Measurements from ENCODE around the gene IL19.

IL19 gene

GRCh38 chr1:206772243-206772937 is 1.8 kb downstream of the IL19 start, which contains the start of gene IL10:
TSS of gene IL10 (minus strand) at chr1:206772494. CDS start at chr1:206772435, 59 bp downstream.
- TF ChIP-seq ESRRG (CRISPR knock-in tag; IDR thresholded peaks at IDR 0.05) (no peak), CSDC2 (CRISPR knock-in tag; IDR thresholded peaks at IDR 0.05) (no peak), CREB5 (CRISPR knock-in tag; IDR thresholded peaks at IDR 0.05; ENCODE audit: low read depth) (no peak), TOX (CRISPR knock-in tag; IDR thresholded peaks at IDR 0.05; ENCODE audit: borderline replicate concordance) (no peak), CSRNP3 (CRISPR knock-in tag; IDR thresholded peaks at IDR 0.05) (no peak), PATZ1 (CRISPR knock-in tag; IDR thresholded peaks at IDR 0.05; ENCODE audit: borderline replicate concordance) (no peak), PPARA (CRISPR knock-in tag; IDR thresholded peaks at IDR 0.05; ENCODE audit: borderline replicate concordance) (no peak), POU6F1 (CRISPR knock-in tag; IDR thresholded peaks at IDR 0.05; ENCODE audit: borderline replicate concordance, low read depth) (no peak), ISL1 (CRISPR knock-in tag; IDR thresholded peaks at IDR 0.05) (no peak), ZFP30 (CRISPR knock-in tag; IDR thresholded peaks at IDR 0.05) (no peak), ZNF8 (CRISPR knock-in tag; IDR thresholded peaks at IDR 0.05) (no peak), SNAI2 (CRISPR knock-in tag; IDR thresholded peaks at IDR 0.05) (no peak), ZC3H10 (CRISPR knock-in tag; IDR thresholded peaks at IDR 0.05) (no peak), ZFP3 (CRISPR knock-in tag; IDR thresholded peaks at IDR 0.05) (no peak), BACH2 (CRISPR knock-in tag; IDR thresholded peaks at IDR 0.05; ENCODE audit: borderline replicate concordance) (no peak), GLIS3 (CRISPR knock-in tag; IDR thresholded peaks at IDR 0.05) (no peak), ZNF70 (CRISPR knock-in tag; IDR thresholded peaks at IDR 0.05) (no peak), ARNTL (CRISPR knock-in tag; IDR thresholded peaks at IDR 0.05; ENCODE audit: borderline replicate concordance, low read depth) (no peak)
- TF ChIP-seq, protein P1, sequence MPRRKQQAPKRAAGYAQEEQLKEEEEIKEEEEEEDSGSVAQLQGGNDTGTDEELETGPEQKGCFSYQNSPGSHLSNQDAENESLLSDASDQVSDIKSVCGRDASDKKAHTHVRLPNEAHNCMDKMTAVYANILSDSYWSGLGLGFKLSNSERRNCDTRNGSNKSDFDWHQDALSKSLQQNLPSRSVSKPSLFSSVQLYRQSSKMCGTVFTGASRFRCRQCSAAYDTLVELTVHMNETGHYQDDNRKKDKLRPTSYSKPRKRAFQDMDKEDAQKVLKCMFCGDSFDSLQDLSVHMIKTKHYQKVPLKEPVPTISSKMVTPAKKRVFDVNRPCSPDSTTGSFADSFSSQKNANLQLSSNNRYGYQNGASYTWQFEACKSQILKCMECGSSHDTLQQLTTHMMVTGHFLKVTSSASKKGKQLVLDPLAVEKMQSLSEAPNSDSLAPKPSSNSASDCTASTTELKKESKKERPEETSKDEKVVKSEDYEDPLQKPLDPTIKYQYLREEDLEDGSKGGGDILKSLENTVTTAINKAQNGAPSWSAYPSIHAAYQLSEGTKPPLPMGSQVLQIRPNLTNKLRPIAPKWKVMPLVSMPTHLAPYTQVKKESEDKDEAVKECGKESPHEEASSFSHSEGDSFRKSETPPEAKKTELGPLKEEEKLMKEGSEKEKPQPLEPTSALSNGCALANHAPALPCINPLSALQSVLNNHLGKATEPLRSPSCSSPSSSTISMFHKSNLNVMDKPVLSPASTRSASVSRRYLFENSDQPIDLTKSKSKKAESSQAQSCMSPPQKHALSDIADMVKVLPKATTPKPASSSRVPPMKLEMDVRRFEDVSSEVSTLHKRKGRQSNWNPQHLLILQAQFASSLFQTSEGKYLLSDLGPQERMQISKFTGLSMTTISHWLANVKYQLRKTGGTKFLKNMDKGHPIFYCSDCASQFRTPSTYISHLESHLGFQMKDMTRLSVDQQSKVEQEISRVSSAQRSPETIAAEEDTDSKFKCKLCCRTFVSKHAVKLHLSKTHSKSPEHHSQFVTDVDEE (CRISPR knock-in tag; IDR thresholded peaks at IDR 0.05), result no peak
- no peak for ATAC-seq

DNA sequence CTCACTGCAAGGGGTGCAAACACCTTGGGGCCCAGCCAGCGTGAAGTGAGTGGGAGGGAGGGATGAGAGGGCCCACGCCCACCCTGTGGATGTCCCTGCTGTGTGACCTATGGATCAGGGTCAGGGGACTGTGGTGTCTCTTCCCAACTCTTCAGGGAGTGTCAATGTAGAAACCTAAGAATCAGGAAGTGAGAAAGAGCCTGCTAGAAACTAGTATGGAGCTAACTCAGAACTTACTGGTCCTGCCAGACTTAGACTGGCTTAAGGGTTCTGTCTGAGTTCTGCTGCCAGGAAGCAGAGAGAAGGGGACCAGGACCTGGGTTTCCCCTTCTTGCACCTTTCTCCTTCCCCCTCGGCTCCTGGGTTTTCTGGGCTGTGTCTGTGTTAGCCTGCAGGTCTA is 3.5 kb downstream of the IL19 start:
- no peak for TF ChIP-seq PATZ1 (CRISPR knock-in tag; IDR thresholded peaks at IDR 0.05; ENCODE audit: borderline replicate concordance)
- TF ChIP-seq TOX (CRISPR knock-in tag; IDR thresholded peaks at IDR 0.05; ENCODE audit: borderline replicate concordance), result no peak
- no peak for TF ChIP-seq BACH2 (CRISPR knock-in tag; IDR thresholded peaks at IDR 0.05; ENCODE audit: borderline replicate concordance)
- no peak for TF ChIP-seq ESRRG (CRISPR knock-in tag; IDR thresholded peaks at IDR 0.05)
- no peak for TF ChIP-seq POU6F1 (CRISPR knock-in tag; IDR thresholded peaks at IDR 0.05; ENCODE audit: borderline replicate concordance, low read depth)
- no peak for TF ChIP-seq ZC3H10 (CRISPR knock-in tag; IDR thresholded peaks at IDR 0.05)
- no peak for TF ChIP-seq SNAI2 (CRISPR knock-in tag; IDR thresholded peaks at IDR 0.05)
- no peak for TF ChIP-seq ARNTL (CRISPR knock-in tag; IDR thresholded peaks at IDR 0.05; ENCODE audit: borderline replicate concordance, low read depth)
- TF ChIP-seq CSDC2 (CRISPR knock-in tag; IDR thresholded peaks at IDR 0.05), result no peak
- no peak for TF ChIP-seq ZFP30 (CRISPR knock-in tag; IDR thresholded peaks at IDR 0.05)
- no peak for TF ChIP-seq GLIS3 (CRISPR knock-in tag; IDR thresholded peaks at IDR 0.05)
- no peak for ATAC-seq
